Neural progenitor cell (in vitro differentiated cells): ENCODE measurements around the gene ZBTB25. TPM values are rescaled to one million over a fixed set of nuclear protein-coding genes. Genes with fewer than 3 reads are reported as not detected.

Source experiments
- DNase-seq: peaks from one replicate; pipeline ENCODE4 v3.0.0-alpha.2; 2016; ENCODE audit warnings: low spot score
- H2AFZ ChIP-seq: fragments of 200-600 bp; sonication (generic); replicated peaks from 2 replicates; pipeline ENCODE4 v1.6.1; 2016; ENCODE audit warnings: antibody characterized with exemption
- H3F3A ChIP-seq: fragments of 200-600 bp; sonication (generic); 2 replicates; pipeline ENCODE4 v1.6.1; 2016; ENCODE audit warnings: antibody characterized with exemption, low read depth
- H3K27ac ChIP-seq: fragments of 200-600 bp; sonication (generic); 2 replicates; pipeline ENCODE4 v1.5.1; 2016; ENCODE audit warnings: mild to moderate bottlenecking
- H3K27me3 ChIP-seq: fragments of 200-600 bp; sonication (generic); 2 replicates; pipeline ENCODE4 v1.6.1; 2016; ENCODE audit warnings: mild to moderate bottlenecking, moderate library complexity
- H3K36me3 ChIP-seq: fragments of 200-600 bp; sonication (generic); 2 replicates; pipeline ENCODE4 v1.5.1; 2016
- H3K4me1 ChIP-seq: fragments of 200-600 bp; sonication (generic); 2 replicates; pipeline ENCODE4 v1.6.1; 2016; ENCODE audit warnings: mixed run types
- H3K4me2 ChIP-seq: fragments of 200-600 bp; sonication (generic); 2 replicates; pipeline ENCODE4 v1.6.1; 2016
- H3K4me3 ChIP-seq: fragments of 200-600 bp; sonication (generic); 2 replicates; pipeline ENCODE4 v1.5.1; 2016
- H3K79me2 ChIP-seq: fragments of 200-600 bp; sonication (generic); 2 replicates; pipeline ENCODE4 v1.6.1; 2016; ENCODE audit warnings: low read depth
- H3K9ac ChIP-seq: fragments of 200-600 bp; sonication (generic); 2 replicates; pipeline ENCODE4 v1.6.1; 2016
- H3K9me3 ChIP-seq: fragments of 200-600 bp; sonication (generic); 2 replicates; pipeline ENCODE4 v1.5.1; 2016; ENCODE audit warnings: low read depth
- H4K20me1 ChIP-seq: fragments of 200-600 bp; sonication (generic); 2 replicates; pipeline ENCODE4 v1.6.1; 2016; ENCODE audit warnings: low read depth
- H3K27ac Mint-ChIP-seq: 3 replicates; pipeline ENCODE4 v1.8.0; 2021; ENCODE audit warnings: mixed read lengths
- H3K27me3 Mint-ChIP-seq: 2 replicates; pipeline ENCODE4 v1.8.0; 2022; ENCODE audit warnings: low read depth, mild to moderate bottlenecking, inconsistent platforms, moderate library complexity, mixed read lengths; ENCODE audit not compliant: insufficient read depth
- H3K36me3 Mint-ChIP-seq: 3 replicates; pipeline ENCODE4 v1.8.0; 2021; ENCODE audit warnings: mixed read lengths
- H3K4me1 Mint-ChIP-seq: 3 replicates; pipeline ENCODE4 v1.8.0; 2021; ENCODE audit warnings: mixed read lengths
- H3K4me3 Mint-ChIP-seq: 3 replicates; pipeline ENCODE4 v1.8.0; 2021; ENCODE audit warnings: mild to moderate bottlenecking, moderate library complexity, mixed read lengths
- H3K9me3 Mint-ChIP-seq: 3 replicates; pipeline ENCODE4 v1.8.0; 2020; ENCODE audit warnings: mixed read lengths
- EZH2 ChIP-seq: fragments of 200-600 bp; sonication (generic); IDR thresholded peaks from 2 replicates; pipeline ENCODE4 v1.6.1; 2017; ENCODE audit warnings: antibody characterized with exemption, mild to moderate bottlenecking, moderate library complexity
- EZH2phosphoT487 ChIP-seq: fragments of 200-600 bp; sonication (generic); IDR thresholded peaks from 2 replicates; pipeline ENCODE4 v1.6.1; 2017; ENCODE audit warnings: antibody characterized with exemption
- total RNA-seq: library from RNA; depleted of rRNA; stranded (reverse); fragments of >200 nt; gene quantifications from 2 replicates; pipeline ENCODE4 v1.2.3, GENCODE V29; 2015; ENCODE audit warnings: low replicate concordance
- TF ChIP-seq, protein P1 (sequence below): fragments of 200-600 bp; sonication (generic); IDR thresholded peaks from 2 replicates; pipeline ENCODE4 v1.5.1; 2017; ENCODE audit warnings: antibody characterized with exemption, mild to moderate bottlenecking

The ZBTB25 gene
- total RNA-seq, 1 donor from 2014 or later: 14.3 TPM

DNA sequence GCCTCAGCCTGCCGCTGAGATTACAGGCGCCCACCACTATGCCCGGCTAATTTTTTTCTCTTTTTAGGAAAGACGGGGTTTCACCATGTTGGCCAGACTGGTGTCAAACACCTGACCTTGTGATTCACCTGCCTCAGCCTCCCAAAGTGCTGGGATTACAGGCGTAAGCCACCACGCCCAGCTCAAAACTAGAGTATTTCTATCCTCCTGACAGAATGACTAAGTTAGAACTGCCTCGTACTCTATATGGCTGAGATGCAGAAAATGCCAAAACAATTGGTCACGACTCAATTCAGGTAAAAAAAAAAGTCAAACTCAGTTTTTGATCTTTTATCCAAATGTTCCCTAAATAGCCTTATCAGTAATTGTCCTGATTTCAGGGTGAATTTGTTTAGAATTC is 27.2 kb downstream of the ZBTB25 start:
- H3K9me3 Mint-ChIP-seq: no peaks in the 10 kb centered on the region
- Histone ChIP-seq H3K79me2 (no peaks in the 10 kb centered on the region), H3K9ac (no peak overlapping the region), H3K4me3 (no peak overlapping the region), H2AFZ (no peak overlapping the region), H3K4me1 (peaks cover 14% of the 10 kb centered on the region), H3K36me3 (no peaks in the 10 kb centered on the region), H4K20me1 (no peaks in the 10 kb centered on the region), H3K27me3 (no peaks in the 10 kb centered on the region), H3F3A (peaks cover 14% of the 10 kb centered on the region), H3K27ac (no peak overlapping the region), H3K9me3 (no peaks in the 10 kb centered on the region), H3K4me2 (no peak overlapping the region)
- peaks cover 8% of the 10 kb centered on the region for H3K4me1 Mint-ChIP-seq
- no peak overlapping the region for H3K27ac Mint-ChIP-seq
- H3K27me3 Mint-ChIP-seq: peaks cover 2% of the 10 kb centered on the region
- TF ChIP-seq EZH2phosphoT487 (no peak), EZH2 (no peak)
- TF ChIP-seq, protein P1, sequence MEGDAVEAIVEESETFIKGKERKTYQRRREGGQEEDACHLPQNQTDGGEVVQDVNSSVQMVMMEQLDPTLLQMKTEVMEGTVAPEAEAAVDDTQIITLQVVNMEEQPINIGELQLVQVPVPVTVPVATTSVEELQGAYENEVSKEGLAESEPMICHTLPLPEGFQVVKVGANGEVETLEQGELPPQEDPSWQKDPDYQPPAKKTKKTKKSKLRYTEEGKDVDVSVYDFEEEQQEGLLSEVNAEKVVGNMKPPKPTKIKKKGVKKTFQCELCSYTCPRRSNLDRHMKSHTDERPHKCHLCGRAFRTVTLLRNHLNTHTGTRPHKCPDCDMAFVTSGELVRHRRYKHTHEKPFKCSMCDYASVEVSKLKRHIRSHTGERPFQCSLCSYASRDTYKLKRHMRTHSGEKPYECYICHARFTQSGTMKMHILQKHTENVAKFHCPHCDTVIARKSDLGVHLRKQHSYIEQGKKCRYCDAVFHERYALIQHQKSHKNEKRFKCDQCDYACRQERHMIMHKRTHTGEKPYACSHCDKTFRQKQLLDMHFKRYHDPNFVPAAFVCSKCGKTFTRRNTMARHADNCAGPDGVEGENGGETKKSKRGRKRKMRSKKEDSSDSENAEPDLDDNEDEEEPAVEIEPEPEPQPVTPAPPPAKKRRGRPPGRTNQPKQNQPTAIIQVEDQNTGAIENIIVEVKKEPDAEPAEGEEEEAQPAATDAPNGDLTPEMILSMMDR: no peak
- no peak for DNase-seq
- H3K4me3 Mint-ChIP-seq: no peak overlapping the region
- H3K36me3 Mint-ChIP-seq: no peaks in the 10 kb centered on the region

DNA sequence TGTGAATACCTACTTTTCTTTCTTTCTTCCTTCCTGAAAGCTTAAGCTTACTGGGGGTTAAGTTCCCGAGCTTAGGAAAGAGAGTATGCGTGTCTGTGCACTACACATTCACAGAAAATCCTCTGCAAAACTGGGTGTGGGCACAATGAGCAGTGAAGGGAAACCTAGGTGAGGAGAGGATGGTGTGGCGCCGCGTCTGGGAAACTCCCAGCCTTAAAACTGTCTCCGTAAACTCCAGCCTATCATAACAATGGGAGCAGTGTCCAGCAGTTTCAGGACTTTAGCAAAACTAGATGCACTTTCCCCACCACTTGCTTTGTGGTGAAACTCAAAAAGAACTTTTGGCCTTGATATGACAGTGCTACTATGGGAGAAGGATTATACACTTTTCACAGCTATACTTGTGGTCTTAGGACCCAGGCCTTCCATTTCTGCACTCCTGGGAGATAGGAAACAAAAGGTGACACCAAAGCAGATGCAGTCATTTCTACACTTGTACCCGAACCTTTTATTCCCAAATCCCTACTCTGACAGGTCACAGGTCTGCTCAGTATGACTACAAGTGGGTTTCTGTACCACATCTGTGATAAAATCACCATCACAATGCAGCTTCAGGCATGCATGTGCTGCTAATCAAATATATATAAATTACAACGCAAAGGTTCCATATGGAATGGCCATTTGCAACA is 27.9 kb downstream of the ZBTB25 start:
- Mint-ChIP-seq H3K27ac (no peak overlapping the region), H3K4me3 (no peak overlapping the region), H3K4me1 (peaks cover 8% of the 10 kb centered on the region), H3K9me3 (no peaks in the 10 kb centered on the region), H3K36me3 (no peaks in the 10 kb centered on the region), H3K27me3 (peaks cover 2% of the 10 kb centered on the region)
- peak; percentile 12 for DNase-seq
- Histone ChIP-seq H3K4me3 (no peak overlapping the region), H3K9me3 (no peaks in the 10 kb centered on the region), H4K20me1 (no peaks in the 10 kb centered on the region), H3K79me2 (no peaks in the 10 kb centered on the region), H2AFZ (no peak overlapping the region), H3K9ac (no peak overlapping the region), H3K4me2 (no peak overlapping the region), H3K27me3 (no peaks in the 10 kb centered on the region), H3K36me3 (no peaks in the 10 kb centered on the region), H3K4me1 (peaks cover 14% of the 10 kb centered on the region), H3K27ac (peak overlapping the region; percentile 59), H3F3A (peaks cover 14% of the 10 kb centered on the region)
- TF ChIP-seq, protein P1: no peak
- TF ChIP-seq EZH2: no peak
- no peak for TF ChIP-seq EZH2phosphoT487

DNA sequence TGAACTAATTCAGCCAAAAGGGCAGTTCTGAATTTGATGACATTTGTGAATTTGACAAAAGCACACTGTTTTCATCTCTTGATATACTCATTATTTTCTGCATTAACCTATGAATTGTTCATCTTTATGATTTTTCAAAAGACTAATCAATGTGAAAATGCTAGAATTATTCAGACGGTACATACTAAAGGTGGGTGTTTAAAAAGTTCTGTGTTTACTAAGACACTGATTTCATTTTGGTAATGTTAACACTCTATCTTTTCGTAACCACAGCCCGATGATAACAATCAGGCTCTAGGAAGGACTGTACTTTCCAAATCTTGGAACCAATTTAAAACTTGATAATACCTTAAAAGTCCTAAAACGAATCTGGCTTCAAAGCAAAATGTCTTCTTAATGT is 28.9 kb downstream of the ZBTB25 start:
- H3K79me2 ChIP-seq: no peaks in the 10 kb centered on the region
- no peaks in the 10 kb centered on the region for H4K20me1 ChIP-seq
- Mint-ChIP-seq H3K9me3 (no peaks in the 10 kb centered on the region), H3K27me3 (peaks cover 2% of the 10 kb centered on the region), H3K4me1 (peaks cover 8% of the 10 kb centered on the region), H3K27ac (no peak overlapping the region), H3K36me3 (no peaks in the 10 kb centered on the region), H3K4me3 (no peak overlapping the region)
- peaks cover 14% of the 10 kb centered on the region for H3K4me1 ChIP-seq
- TF ChIP-seq EZH2phosphoT487 (no peak), EZH2 (no peak)
- TF ChIP-seq, protein P1: no peak
- H3K4me2 ChIP-seq: no peak overlapping the region
- H3K4me3 ChIP-seq: no peak overlapping the region
- no peaks in the 10 kb centered on the region for H3K27me3 ChIP-seq
- no peak for DNase-seq
- peaks cover 14% of the 10 kb centered on the region for H3F3A ChIP-seq
- no peak overlapping the region for H3K27ac ChIP-seq
- H3K9me3 ChIP-seq: no peaks in the 10 kb centered on the region
- no peaks in the 10 kb centered on the region for H3K36me3 ChIP-seq
- H3K9ac ChIP-seq: no peak overlapping the region
- no peak overlapping the region for H2AFZ ChIP-seq
